ENCODE data around the gene RETREG1. TPM values are rescaled to one million over a fixed set of nuclear protein-coding genes. Genes with fewer than 3 reads are reported as not detected.

The RETREG1 gene
- total and polyA plus RNA-seq, 9 donors = 1.0 to 20.0 (median 4.0) TPM

GRCh38 chr5:16585041-16585667, 31.6 kb downstream of the RETREG1 start:
- H3K36me3 ChIP-seq = no peaks in the 10 kb centered on the region
- intact Hi-C loops (cut with DNase I) = no loop called here
- no peak for DNase-seq
- no peak overlapping the region for H3K4me3 ChIP-seq
- H3K9me3 ChIP-seq = no peaks in the 10 kb centered on the region
- no peak overlapping the region for H3K27ac ChIP-seq
- WGBS, 3 donors = 68 to 77% (median 76%) methylated on average over 4 of the region's 4 CpGs
- H3K27me3 ChIP-seq = no peaks in the 10 kb centered on the region
- TF ChIP-seq EP300 (IDR thresholded peaks at IDR 0.05) (no peak), POLR2A (IDR thresholded peaks at IDR 0.05) (no peak), CTCF (IDR thresholded peaks at IDR 0.05) (no peak)
- no peaks in the 10 kb centered on the region for H3K4me1 ChIP-seq (ENCODE audit: insufficient read depth)

GRCh38 chr5:16582081-16582480, 34.7 kb downstream of the RETREG1 start:
- TF ChIP-seq POLR2A (IDR thresholded peaks at IDR 0.05) (no peak), CTCF (IDR thresholded peaks at IDR 0.05) (no peak), EP300 (IDR thresholded peaks at IDR 0.05) (no peak)
- Histone ChIP-seq H3K27ac (no peak overlapping the region), H3K9me3 (no peaks in the 10 kb centered on the region), H3K4me1 (ENCODE audit: insufficient read depth) (no peaks in the 10 kb centered on the region), H3K4me3 (no peak overlapping the region), H3K27me3 (no peaks in the 10 kb centered on the region), H3K36me3 (no peaks in the 10 kb centered on the region)
- intact Hi-C loops (cut with DNase I) = no loop called here
- DNase-seq = no peak
- WGBS, 3 donors = 71 to 77% (median 75%) methylated on average over 4 of the region's 4 CpGs

GRCh38 chr5:16580382-16580781, 36.4 kb downstream of the RETREG1 start:
- no peaks in the 10 kb centered on the region for H3K4me1 ChIP-seq (ENCODE audit: insufficient read depth)
- intact Hi-C loops (cut with DNase I) = no loop called here
- WGBS, 3 donors = 63 to 82% (median 74%) methylated on average over 6 of the region's 6 CpGs
- no peaks in the 10 kb centered on the region for H3K27me3 ChIP-seq
- H3K36me3 ChIP-seq = no peaks in the 10 kb centered on the region
- no peak for DNase-seq
- H3K27ac ChIP-seq = no peak overlapping the region
- H3K4me3 ChIP-seq = no peak overlapping the region
- TF ChIP-seq EP300 (IDR thresholded peaks at IDR 0.05) = no peak
- TF ChIP-seq POLR2A (IDR thresholded peaks at IDR 0.05) = no peak
- no peak for TF ChIP-seq CTCF (IDR thresholded peaks at IDR 0.05)
- H3K9me3 ChIP-seq = no peaks in the 10 kb centered on the region

- WGBS, 3 donors = 70 to 77% (median 75%) methylated on average over 6 of the region's 6 CpGs
- no peaks in the 10 kb centered on the region for H3K27me3 ChIP-seq
- intact Hi-C loops (cut with DNase I) = no loop called here
- no peaks in the 10 kb centered on the region for H3K4me1 ChIP-seq (ENCODE audit: insufficient read depth)
- H3K27ac ChIP-seq = no peak overlapping the region
- no peaks in the 10 kb centered on the region for H3K9me3 ChIP-seq
- H3K36me3 ChIP-seq = no peaks in the 10 kb centered on the region
- DNase-seq = no peak
- TF ChIP-seq CTCF (IDR thresholded peaks at IDR 0.05) (no peak), POLR2A (IDR thresholded peaks at IDR 0.05) (no peak), EP300 (IDR thresholded peaks at IDR 0.05) (no peak)
- H3K4me3 ChIP-seq = no peak overlapping the region
Measured at GRCh38 chr5:16579142-16579847, 37.5 kb downstream of the RETREG1 start.
